ENCODE measurements around the gene CTTNBP2. TPM values are rescaled to one million over a fixed set of nuclear protein-coding genes. Genes with fewer than 3 reads are reported as not detected.
"Not testable (repeated sequence)": the region's sequence is repeated elsewhere in the genome, so short reads cannot be mapped to it uniquely, and the experiment has no call there.

Gene CTTNBP2
- total and polyA plus RNA-seq, 2 of the 13 experiments (the other 11 are each of a cell fraction or from before 2014, with no cell fraction given) = not detected

DNA sequence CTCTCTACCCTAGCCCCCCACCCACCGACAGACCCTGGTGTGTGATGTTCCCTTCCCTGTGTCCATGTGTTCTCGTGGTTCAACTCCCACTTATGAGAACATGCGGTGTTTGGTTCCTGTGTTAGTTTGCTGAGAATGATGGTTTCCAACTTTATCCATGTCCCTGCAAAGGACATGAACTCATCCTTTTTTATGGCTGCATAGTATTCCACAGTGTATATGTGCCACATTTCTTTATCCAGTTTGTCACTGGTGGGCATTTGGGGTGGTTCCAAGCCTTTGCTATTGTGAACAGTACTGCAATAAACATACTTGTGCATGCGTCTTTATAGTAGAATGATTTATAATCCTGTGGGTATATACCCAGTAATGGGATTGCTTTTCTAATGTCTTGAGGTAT is 165.1 kb downstream of the CTTNBP2 start:
- H3K36me3 ChIP-seq (replicated peaks in 1 of 2; ENCODE audit: control insufficient read depth in 1 of 2, insufficient read depth in 2 of 2, low read length in 2 of 2); H3K4me3 ChIP-seq (replicated peaks in 1 of 3; ENCODE audit: insufficient read depth in 1 of 3, low read depth in 2 of 3, low read length in 3 of 3); H3K9ac ChIP-seq (ENCODE audit: insufficient read depth, low read depth, low read length); DNase-seq (ENCODE audit: low spot score); CTCF ChIA-PET (ENCODE audit: low intra/inter-chr PET ratio, low total read pairs); H3K4me2 ChIP-seq (ENCODE audit: low read depth, low read length); intact Hi-C loops (cut with micrococcal nuclease; ENCODE audit: unreplicated experiment); H3K4me1 ChIP-seq (ENCODE audit: insufficient read depth, low read length); H3K27ac ChIP-seq (ENCODE audit: extremely low read length, insufficient read depth, low read length); H3K79me2 ChIP-seq (ENCODE audit: insufficient read depth, low read length); H4K20me1 ChIP-seq (ENCODE audit: insufficient read depth, low read length); H3K9me3 ChIP-seq (ENCODE audit: low read length); FAIRE-seq; ATAC-seq; H3K27me3 ChIP-seq (ENCODE audit: control insufficient read depth in 1 of 2, insufficient read depth in 2 of 2, low read length in 2 of 2); H2AFZ ChIP-seq (ENCODE audit: low read length); BruUV-seq (replicated peaks); POLR2A ChIA-PET: not testable (repeated sequence)
- WGBS (ENCODE audit: low lambda C conversion rate) = 11% methylated on average over 4 of the region's 4 CpGs
- in situ Hi-C loops (cut with HindIII; ENCODE audit: extremely low pct_ligation_motif_present, low pct_unique_long_range_greater_than_20kb) = loop anchor here (25.0 kb wide), 1 partner anchor 246 kb away; no protein-coding TSS in a partner anchor

DNA sequence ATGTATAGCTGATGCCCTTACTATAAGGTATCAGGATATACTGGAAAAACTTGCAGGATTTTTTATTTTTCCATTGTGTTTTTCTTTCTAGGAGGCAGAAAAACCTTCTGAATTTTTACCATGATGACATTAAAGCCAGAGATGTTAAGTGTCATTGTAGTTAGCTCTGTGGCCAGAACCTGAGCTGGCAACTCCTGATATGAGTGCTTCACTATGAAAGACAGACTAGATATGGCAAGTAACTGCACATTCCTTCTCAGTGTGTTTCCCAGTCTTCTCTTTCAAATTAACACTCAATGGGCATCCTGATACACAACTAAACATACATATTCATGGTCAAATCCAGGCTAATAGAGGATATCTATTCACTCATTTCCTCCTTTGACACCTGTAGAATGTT is 166.2 kb downstream of the CTTNBP2 start:
- Histone ChIP-seq H2AFZ (ENCODE audit: low read length) (no peak overlapping the region), H3K9ac (ENCODE audit: insufficient read depth, low read depth, low read length) (no peak overlapping the region), H3K27me3 (ENCODE audit: control insufficient read depth in 1 of 2, insufficient read depth in 2 of 2, low read length in 2 of 2) (no peaks in the 10 kb centered on the region), H3K79me2 (ENCODE audit: insufficient read depth, low read length) (no peaks in the 10 kb centered on the region), H4K20me1 (ENCODE audit: insufficient read depth, low read length) (no peaks in the 10 kb centered on the region), H3K4me3 (replicated peaks in 1 of 3; ENCODE audit: insufficient read depth in 1 of 3, low read depth in 2 of 3, low read length in 3 of 3) (no peak overlapping the region), H3K4me2 (ENCODE audit: low read depth, low read length) (no peak overlapping the region), H3K4me1 (ENCODE audit: insufficient read depth, low read length) (no peaks in the 10 kb centered on the region), H3K36me3 (replicated peaks in 1 of 2; ENCODE audit: control insufficient read depth in 1 of 2, insufficient read depth in 2 of 2, low read length in 2 of 2) (no peaks in the 10 kb centered on the region), H3K27ac (ENCODE audit: extremely low read length, insufficient read depth, low read length) (no peak overlapping the region), H3K9me3 (ENCODE audit: low read length) (no peaks in the 10 kb centered on the region)
- POLR2A ChIA-PET = no interaction called here
- in situ Hi-C loops (cut with HindIII; ENCODE audit: extremely low pct_ligation_motif_present, low pct_unique_long_range_greater_than_20kb) = loop anchor here (25.0 kb wide), 1 partner anchor 245 kb away; no protein-coding TSS in a partner anchor
- no peak for ATAC-seq
- no peak for DNase-seq (ENCODE audit: low spot score)
- FAIRE-seq = no peak
- intact Hi-C loops (cut with micrococcal nuclease; ENCODE audit: unreplicated experiment) = no loop called here
- BruUV-seq (replicated peaks) = no TSS peak
- CTCF ChIA-PET (ENCODE audit: low intra/inter-chr PET ratio, low total read pairs) = no interaction called here
- TF ChIP-seq, protein P1, sequence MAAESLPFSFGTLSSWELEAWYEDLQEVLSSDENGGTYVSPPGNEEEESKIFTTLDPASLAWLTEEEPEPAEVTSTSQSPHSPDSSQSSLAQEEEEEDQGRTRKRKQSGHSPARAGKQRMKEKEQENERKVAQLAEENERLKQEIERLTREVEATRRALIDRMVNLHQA (CRISPR knock-in tag; IDR thresholded peaks at IDR 0.05) = no peak
- TF ChIP-seq ZKSCAN8 (CRISPR knock-in tag; IDR thresholded peaks at IDR 0.05; ENCODE audit: borderline replicate concordance) (no peak), ZNF782 (CRISPR knock-in tag; IDR thresholded peaks at IDR 0.05; ENCODE audit: borderline replicate concordance) (no peak), MAFG (CRISPR knock-in tag; IDR thresholded peaks at IDR 0.05) (no peak), ESRRA (CRISPR knock-in tag; IDR thresholded peaks at IDR 0.05; ENCODE audit: low read depth) (no peak), NR3C1 (CRISPR knock-in tag; IDR thresholded peaks at IDR 0.05) (no peak), HMG20A (CRISPR knock-in tag; IDR thresholded peaks at IDR 0.05; ENCODE audit: borderline replicate concordance) (no peak), KDM3A (CRISPR knock-in tag; IDR thresholded peaks at IDR 0.05; ENCODE audit: low read depth) (no peak), CHD2 (IDR thresholded peaks at IDR 0.05; ENCODE audit: low read depth, low read length) (no peak), ZNF124 (CRISPR knock-in tag; IDR thresholded peaks at IDR 0.05) (no peak), ZNF274 (CRISPR knock-in tag; IDR thresholded peaks at IDR 0.05) (no peak), KLF16 (CRISPR knock-in tag; IDR thresholded peaks at IDR 0.05) (no peak)

All from HepG2 (cell line).